C1 segment of cervical spinal cord (tissue), 14 donors: ENCODE measurements around the gene SLC22A23.

Experiments used
- DNase-seq, 14 donors: peaks; one replicate each; lab custom pipeline; 2025; lab: John Stamatoyannopoulos, UW

SLC22A23 gene

GRCh38 chr6:3422435-3423070 is 34.3 kb downstream of the SLC22A23 start:
- DNase-seq = peak in 1 of 14 donors; percentile 3

GRCh38 chr6:3421791-3422434 is 34.9 kb downstream of the SLC22A23 start:
- no peak for DNase-seq

- no peak for DNase-seq
Measured at GRCh38 chr6:3421143-3421542, 35.7 kb downstream of the SLC22A23 start.

- DNase-seq = no peak
Measured at GRCh38 chr6:3419624-3420272, 37.1 kb downstream of the SLC22A23 start.

GRCh38 chr6:3418496-3419060 is 38.3 kb downstream of the SLC22A23 start:
- no peak for DNase-seq

GRCh38 chr6:3417473-3417872 is 39.4 kb downstream of the SLC22A23 start:
- no peak for DNase-seq

GRCh38 chr6:3415490-3415889 is 41.4 kb downstream of the SLC22A23 start:
- DNase-seq = no peak

- no peak for DNase-seq
Measured at GRCh38 chr6:3415082-3415453, 41.8 kb downstream of the SLC22A23 start.

GRCh38 chr6:3414327-3415081 is 42.3 kb downstream of the SLC22A23 start:
- DNase-seq = no peak

GRCh38 chr6:3413592-3413991 is 43.3 kb downstream of the SLC22A23 start:
- no peak for DNase-seq

- DNase-seq = no peak
Measured at GRCh38 chr6:3412779-3413500, 43.9 kb downstream of the SLC22A23 start.

- DNase-seq = no peak
Measured at GRCh38 chr6:3411967-3412778, 44.7 kb downstream of the SLC22A23 start.

GRCh38 chr6:3410385-3411360 is 46.2 kb downstream of the SLC22A23 start:
- DNase-seq = peak in 8 of 14 donors; percentile 18 to 61 (median 42)

GRCh38 chr6:3409699-3410384 is 47.0 kb downstream of the SLC22A23 start:
- DNase-seq = no peak

GRCh38 chr6:3408665-3409064 is 48.2 kb downstream of the SLC22A23 start:
- no peak for DNase-seq

GRCh38 chr6:3407840-3408239 is 49.0 kb downstream of the SLC22A23 start:
- no peak for DNase-seq

- no peak for DNase-seq
Measured at GRCh38 chr6:3406891-3407809, 49.7 kb downstream of the SLC22A23 start.
